ENCODE data around the gene SUGCT. TPM values are rescaled to one million over a fixed set of nuclear protein-coding genes. Genes with fewer than 3 reads are reported as not detected.

The SUGCT gene
- total RNA-seq, 1 experiment from 2014 or later, result 5.4 TPM

GRCh38 chr7:40802497-40802896 lies 667.7 kb downstream of the SUGCT start:
- Histone ChIP-seq H3K4ac (ENCODE audit: low read depth, low read length) (no peak overlapping the region), H4K91ac (ENCODE audit: insufficient read length, low read depth, low read length) (no peak overlapping the region), H3T11ph (ENCODE audit: low read length) (no peak overlapping the region), H2BK12ac (ENCODE audit: insufficient read length, low read depth, low read length) (no peak overlapping the region), H2AFZ (ENCODE audit: low read length) (no peak overlapping the region), H2BK15ac (ENCODE audit: low read depth, low read length) (no peak overlapping the region), H2BK20ac (ENCODE audit: low read depth, low read length, poor library complexity, severe bottlenecking) (no peak overlapping the region), H2BK120ac (ENCODE audit: low read depth, low read length, poor library complexity, severe bottlenecking) (no peak overlapping the region), H4K8ac (replicated peaks; ENCODE audit: insufficient read length, low read depth, low read length) (no peak overlapping the region), H3K79me1 (ENCODE audit: insufficient read depth, low read depth, low read length, poor library complexity, severe bottlenecking) (no peaks in the 10 kb centered on the region), H3K27me3 (ENCODE audit: insufficient read depth, low read length) (no peaks in the 10 kb centered on the region), H3K9me3 (ENCODE audit: control insufficient read depth, low read depth, low read length) (no peaks in the 10 kb centered on the region), H3K27ac (ENCODE audit: insufficient read length, low read depth, low read length) (no peak overlapping the region), H3K79me2 (ENCODE audit: insufficient read depth, low read length) (no peaks in the 10 kb centered on the region), H4K20me1 (ENCODE audit: control insufficient read depth, insufficient read depth, insufficient read length) (no peaks in the 10 kb centered on the region), H3K9ac (ENCODE audit: extremely low read depth, insufficient read length, low read length) (no peak overlapping the region), H3K56ac (ENCODE audit: insufficient read length, low read depth, low read length) (no peak overlapping the region), H2BK5ac (ENCODE audit: insufficient read length, low read length) (no peak overlapping the region), H3K14ac (ENCODE audit: insufficient read depth, low read length) (no peak overlapping the region), H3K23ac (ENCODE audit: insufficient read length, low read depth, low read length) (no peak overlapping the region), H3K4me2 (ENCODE audit: insufficient read depth, insufficient read length, low read length) (no peak overlapping the region), H3K23me2 (ENCODE audit: insufficient read length, low read depth, low read length, poor library complexity, severe bottlenecking) (no peaks in the 10 kb centered on the region), H3K4me1 (ENCODE audit: insufficient read depth, low read length) (peaks cover 5% of the 10 kb centered on the region; the same call in 1 of the 2 replicates), H4K5ac (ENCODE audit: insufficient read length, low read depth, low read length) (no peak overlapping the region), H2AK5ac (ENCODE audit: insufficient read length, low read length) (no peak overlapping the region), H3K18ac (ENCODE audit: insufficient read length, low read depth, low read length) (no peak overlapping the region)
- no peak for DNase-seq
- Mint-ChIP-seq H3K27me3 (ENCODE audit: low read depth) (no peaks in the 10 kb centered on the region; the same call in 1 of the 2 replicates), H3K4me3 (no peak overlapping the region), H3K27ac (no peak overlapping the region), H3K9me3 (no peaks in the 10 kb centered on the region; a peak in 2 of 5 replicates), H3K36me3 (ENCODE audit: insufficient read depth in 1 of 3, low read depth in 3 of 3) (no peaks in the 10 kb centered on the region), H3K4me1 (peaks cover 0 to 5% of the 10 kb centered on the region in 2 experiments; a peak in 2 of 4 replicates)
- WGBS (ENCODE audit: extremely low coverage, insufficient read length, low lambda C conversion rate), result no CpG with 5 or more reads among the region's 3 CpGs
- no peak for TF ChIP-seq CTCF (conservative IDR thresholded peaks at IDR 0.05)
